ENCODE measurements around the gene SLC7A4. TPM values are rescaled to one million over a fixed set of nuclear protein-coding genes. Genes with fewer than 3 reads are reported as not detected.

SLC7A4 gene
- polyA plus RNA-seq, 2 donors: 4.0 to 4.5 TPM

GRCh38 chr22:21000207-21000986 lies 32.0 kb downstream of the SLC7A4 start:
- Histone ChIP-seq H3K27ac (ENCODE audit: low read depth in 2 of 2, low read length in 1 of 2) (peak overlapping the region; percentile 100), H3K4me3 (ENCODE audit: low read depth in 1 of 2, low read length in 2 of 2) (peak overlapping the region; percentile 74 to 80), H3K9me3 (ENCODE audit: control insufficient read depth in 2 of 2, insufficient read depth in 1 of 2, low read depth in 1 of 2, low read length in 1 of 2) (no peaks in the 10 kb centered on the region), H3K27me3 (ENCODE audit: control insufficient read depth in 1 of 2, insufficient read depth in 2 of 2, low read length in 2 of 2) (no peaks in the 10 kb centered on the region), H3K4me1 (ENCODE audit: control insufficient read depth in 2 of 2, insufficient read depth in 2 of 2, low read length in 1 of 2) (peaks cover 6 to 20% of the 10 kb centered on the region in 2 donors), H3K36me3 (ENCODE audit: control insufficient read depth in 2 of 2, insufficient read depth in 2 of 2, low read length in 1 of 2) (peaks cover 0 to 23% of the 10 kb centered on the region in 2 donors)
- WGBS, 2 donors: 42 to 47% methylated on average over 21 to 22 of the region's 22 CpGs

GRCh38 chr22:20999350-21000206 lies 32.8 kb downstream of the SLC7A4 start:
- 88 to 92% methylated on average over 26 to 27 of the region's 27 CpGs for WGBS, 2 donors
- Histone ChIP-seq H3K4me3 (ENCODE audit: low read depth in 1 of 2, low read length in 2 of 2) (no peak overlapping the region), H3K9me3 (ENCODE audit: control insufficient read depth in 2 of 2, insufficient read depth in 1 of 2, low read depth in 1 of 2, low read length in 1 of 2) (no peaks in the 10 kb centered on the region), H3K4me1 (ENCODE audit: control insufficient read depth in 2 of 2, insufficient read depth in 2 of 2, low read length in 1 of 2) (peaks cover 6 to 20% of the 10 kb centered on the region in 2 donors), H3K36me3 (ENCODE audit: control insufficient read depth in 2 of 2, insufficient read depth in 2 of 2, low read length in 1 of 2) (peaks cover 3 to 23% of the 10 kb centered on the region in 2 donors), H3K27ac (ENCODE audit: low read depth in 2 of 2, low read length in 1 of 2) (peak overlapping the region in 1 of 2 donors; percentile 8), H3K27me3 (ENCODE audit: control insufficient read depth in 1 of 2, insufficient read depth in 2 of 2, low read length in 2 of 2) (no peaks in the 10 kb centered on the region)

GRCh38 chr22:20998411-20999336 lies 33.7 kb downstream of the SLC7A4 start:
- Histone ChIP-seq H3K27ac (ENCODE audit: low read depth in 2 of 2, low read length in 1 of 2) (peak overlapping the region in 1 of 2 donors; percentile 14), H3K9me3 (ENCODE audit: control insufficient read depth in 2 of 2, insufficient read depth in 1 of 2, low read depth in 1 of 2, low read length in 1 of 2) (no peaks in the 10 kb centered on the region), H3K4me1 (ENCODE audit: control insufficient read depth in 2 of 2, insufficient read depth in 2 of 2, low read length in 1 of 2) (peaks cover 6 to 18% of the 10 kb centered on the region in 2 donors), H3K4me3 (ENCODE audit: low read depth in 1 of 2, low read length in 2 of 2) (no peak overlapping the region), H3K36me3 (ENCODE audit: control insufficient read depth in 2 of 2, insufficient read depth in 2 of 2, low read length in 1 of 2) (peaks cover 5 to 25% of the 10 kb centered on the region in 2 donors), H3K27me3 (ENCODE audit: control insufficient read depth in 1 of 2, insufficient read depth in 2 of 2, low read length in 2 of 2) (no peaks in the 10 kb centered on the region)
- 56 to 61% methylated on average over 7 of the region's 7 CpGs for WGBS, 2 donors

GRCh38 chr22:20997536-20998257 lies 34.7 kb downstream of the SLC7A4 start:
- H3K36me3 ChIP-seq (ENCODE audit: control insufficient read depth in 2 of 2, insufficient read depth in 2 of 2, low read length in 1 of 2): peaks cover 6 to 34% of the 10 kb centered on the region in 2 donors
- no peak overlapping the region for H3K27ac ChIP-seq (ENCODE audit: low read depth in 2 of 2, low read length in 1 of 2)
- 71 to 81% methylated on average over 13 of the region's 13 CpGs for WGBS, 2 donors
- no peak overlapping the region for H3K4me3 ChIP-seq (ENCODE audit: low read depth in 1 of 2, low read length in 2 of 2)
- H3K9me3 ChIP-seq (ENCODE audit: control insufficient read depth in 2 of 2, insufficient read depth in 1 of 2, low read depth in 1 of 2, low read length in 1 of 2): no peaks in the 10 kb centered on the region
- H3K27me3 ChIP-seq (ENCODE audit: control insufficient read depth in 1 of 2, insufficient read depth in 2 of 2, low read length in 2 of 2): no peaks in the 10 kb centered on the region
- peaks cover 6 to 14% of the 10 kb centered on the region in 2 donors for H3K4me1 ChIP-seq (ENCODE audit: control insufficient read depth in 2 of 2, insufficient read depth in 2 of 2, low read length in 1 of 2)

GRCh38 chr22:20996598-20997535 lies 35.5 kb downstream of the SLC7A4 start:
- WGBS, 2 donors: 87 to 89% methylated on average over 27 of the region's 27 CpGs
- Histone ChIP-seq H3K9me3 (ENCODE audit: control insufficient read depth in 2 of 2, insufficient read depth in 1 of 2, low read depth in 1 of 2, low read length in 1 of 2) (no peaks in the 10 kb centered on the region), H3K4me1 (ENCODE audit: control insufficient read depth in 2 of 2, insufficient read depth in 2 of 2, low read length in 1 of 2) (peaks cover 6 to 14% of the 10 kb centered on the region in 2 donors), H3K36me3 (ENCODE audit: control insufficient read depth in 2 of 2, insufficient read depth in 2 of 2, low read length in 1 of 2) (peaks cover 6 to 43% of the 10 kb centered on the region in 2 donors), H3K27ac (ENCODE audit: low read depth in 2 of 2, low read length in 1 of 2) (no peak overlapping the region), H3K27me3 (ENCODE audit: control insufficient read depth in 1 of 2, insufficient read depth in 2 of 2, low read length in 2 of 2) (no peaks in the 10 kb centered on the region), H3K4me3 (ENCODE audit: low read depth in 1 of 2, low read length in 2 of 2) (no peak overlapping the region)

GRCh38 chr22:20996031-20996410 lies 36.3 kb downstream of the SLC7A4 start:
- Histone ChIP-seq H3K36me3 (ENCODE audit: control insufficient read depth in 2 of 2, insufficient read depth in 2 of 2, low read length in 1 of 2) (peaks cover 6 to 51% of the 10 kb centered on the region in 2 donors), H3K9me3 (ENCODE audit: control insufficient read depth in 2 of 2, insufficient read depth in 1 of 2, low read depth in 1 of 2, low read length in 1 of 2) (no peaks in the 10 kb centered on the region), H3K4me1 (ENCODE audit: control insufficient read depth in 2 of 2, insufficient read depth in 2 of 2, low read length in 1 of 2) (peaks cover 6 to 14% of the 10 kb centered on the region in 2 donors), H3K27ac (ENCODE audit: low read depth in 2 of 2, low read length in 1 of 2) (no peak overlapping the region), H3K27me3 (ENCODE audit: control insufficient read depth in 1 of 2, insufficient read depth in 2 of 2, low read length in 2 of 2) (no peaks in the 10 kb centered on the region), H3K4me3 (ENCODE audit: low read depth in 1 of 2, low read length in 2 of 2) (no peak overlapping the region)
- WGBS, 2 donors: 92 to 93% methylated on average over 5 to 10 of the region's 10 CpGs

- Histone ChIP-seq H3K4me3 (ENCODE audit: low read depth in 1 of 2, low read length in 2 of 2) (no peak overlapping the region), H3K4me1 (ENCODE audit: control insufficient read depth in 2 of 2, insufficient read depth in 2 of 2, low read length in 1 of 2) (peaks cover 1 to 8% of the 10 kb centered on the region in 2 donors), H3K27ac (ENCODE audit: low read depth in 2 of 2, low read length in 1 of 2) (no peak overlapping the region), H3K36me3 (ENCODE audit: control insufficient read depth in 2 of 2, insufficient read depth in 2 of 2, low read length in 1 of 2) (peaks cover 6 to 55% of the 10 kb centered on the region in 2 donors), H3K9me3 (ENCODE audit: control insufficient read depth in 2 of 2, insufficient read depth in 1 of 2, low read depth in 1 of 2, low read length in 1 of 2) (no peaks in the 10 kb centered on the region), H3K27me3 (ENCODE audit: control insufficient read depth in 1 of 2, insufficient read depth in 2 of 2, low read length in 2 of 2) (no peaks in the 10 kb centered on the region)
- 87 to 89% methylated on average over 21 to 23 of the region's 23 CpGs for WGBS, 2 donors
Observed at GRCh38 chr22:20995329-20996030, 36.9 kb downstream of the SLC7A4 start.

GRCh38 chr22:20994902-20995241 lies 37.5 kb downstream of the SLC7A4 start:
- Histone ChIP-seq H3K27ac (ENCODE audit: low read depth in 2 of 2, low read length in 1 of 2) (no peak overlapping the region), H3K4me3 (ENCODE audit: low read depth in 1 of 2, low read length in 2 of 2) (no peak overlapping the region), H3K27me3 (ENCODE audit: control insufficient read depth in 1 of 2, insufficient read depth in 2 of 2, low read length in 2 of 2) (no peaks in the 10 kb centered on the region), H3K9me3 (ENCODE audit: control insufficient read depth in 2 of 2, insufficient read depth in 1 of 2, low read depth in 1 of 2, low read length in 1 of 2) (no peaks in the 10 kb centered on the region), H3K36me3 (ENCODE audit: control insufficient read depth in 2 of 2, insufficient read depth in 2 of 2, low read length in 1 of 2) (peaks cover 6 to 58% of the 10 kb centered on the region in 2 donors), H3K4me1 (ENCODE audit: control insufficient read depth in 2 of 2, insufficient read depth in 2 of 2, low read length in 1 of 2) (peaks cover 0 to 4% of the 10 kb centered on the region in 2 donors)
- WGBS, 2 donors: 89 to 90% methylated on average over 10 of the region's 10 CpGs
